GM12892 (cell line): ENCODE data around the gene CERS4.

Source experiments
- POLR2A ChIP-seq: IDR thresholded peaks from 2 replicates; pipeline ENCODE4 v1.6.1; 2011; ENCODE audit warnings: low read depth, low read length, control low read depth
- POLR2AphosphoS5 ChIP-seq: IDR thresholded peaks from 2 replicates; pipeline ENCODE4 v1.6.1; 2011; ENCODE audit warnings: low read depth, low read length, control low read depth
- TAF1 ChIP-seq: IDR thresholded peaks from 2 replicates; pipeline ENCODE4 v1.6.1; 2011; ENCODE audit warnings: low read depth, mild to moderate bottlenecking, control low read depth, low read length, borderline replicate concordance

GRCh38 chr19:8254286-8255001 lies 45.3 kb downstream of the CERS4 start:
- TF ChIP-seq POLR2A (no peak), POLR2AphosphoS5 (no peak), TAF1 (no peak)
